Fibroblast of pulmonary artery (primary cell): Measurements from ENCODE around the gene HEBP1.

Experiments
- DNase-seq: peaks from one replicate; pipeline ENCODE4 v3.0.0-alpha.2; 2010; ENCODE audit warnings: low read depth
- H3K4me3 ChIP-seq: replicated peaks from 2 replicates; pipeline ENCODE4 v1.5.1; 2011; ENCODE audit warnings: low read depth, mild to moderate bottlenecking, control low read depth, low read length, moderate library complexity
- CTCF ChIP-seq: IDR thresholded peaks from 2 replicates; pipeline ENCODE4 v1.5.1; 2011; ENCODE audit warnings: mild to moderate bottlenecking, control low read depth, low read length, inconsistent platforms; ENCODE audit errors: missing control alignments

HEBP1 gene

GRCh38 chr12:12993367-12993766, 6.7 kb downstream of the HEBP1 start:
- no peak for DNase-seq
- peak overlapping the region; percentile 48 for H3K4me3 ChIP-seq
- no peak for TF ChIP-seq CTCF

GRCh38 chr12:12992418-12993130, 7.5 kb downstream of the HEBP1 start:
- no peak for TF ChIP-seq CTCF
- peak overlapping the region; percentile 48 for H3K4me3 ChIP-seq
- peak; percentile 97 for DNase-seq

- peak; percentile 18 for DNase-seq
These were observed 9.2 kb downstream of the HEBP1 start for GRCh38 chr12:12990700-12991468.

GRCh38 chr12:12987421-12987820, 12.6 kb downstream of the HEBP1 start:
- TF ChIP-seq CTCF, result no peak
- no peak overlapping the region for H3K4me3 ChIP-seq
- no peak for DNase-seq

More at GRCh38 chr12:12990700-12991468, 9.2 kb downstream of the HEBP1 start:
- TF ChIP-seq CTCF, result no peak
- H3K4me3 ChIP-seq, result no peak overlapping the region

GRCh38 chr12:12986775-12987331, 13.2 kb downstream of the HEBP1 start:
- no peak for TF ChIP-seq CTCF
- no peak overlapping the region for H3K4me3 ChIP-seq
- DNase-seq, result no peak

- TF ChIP-seq CTCF, result peak; percentile 65
- peak; percentile 52 for DNase-seq
- no peak overlapping the region for H3K4me3 ChIP-seq
These were observed 14.2 kb downstream of the HEBP1 start for GRCh38 chr12:12985817-12986408.
